ENCODE data around the gene INTS14.

DNA sequence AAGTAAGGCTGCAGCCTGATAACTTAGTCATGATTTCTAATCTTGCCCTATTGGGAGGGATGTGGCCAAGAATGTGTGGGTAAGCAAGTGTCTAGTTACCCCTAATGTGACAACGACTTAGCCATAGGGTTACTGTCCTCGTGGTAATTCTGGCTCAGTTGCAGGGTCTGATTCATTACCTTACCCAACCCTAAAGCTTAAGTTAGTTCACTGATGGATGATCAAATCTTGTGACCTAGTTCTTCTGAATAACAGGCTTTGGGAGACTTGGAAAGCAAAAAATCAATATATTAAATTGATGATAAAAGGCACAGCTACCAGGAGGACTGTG, 1.6 kb upstream of the INTS14 start:
- TF ChIP-seq, protein P1, sequence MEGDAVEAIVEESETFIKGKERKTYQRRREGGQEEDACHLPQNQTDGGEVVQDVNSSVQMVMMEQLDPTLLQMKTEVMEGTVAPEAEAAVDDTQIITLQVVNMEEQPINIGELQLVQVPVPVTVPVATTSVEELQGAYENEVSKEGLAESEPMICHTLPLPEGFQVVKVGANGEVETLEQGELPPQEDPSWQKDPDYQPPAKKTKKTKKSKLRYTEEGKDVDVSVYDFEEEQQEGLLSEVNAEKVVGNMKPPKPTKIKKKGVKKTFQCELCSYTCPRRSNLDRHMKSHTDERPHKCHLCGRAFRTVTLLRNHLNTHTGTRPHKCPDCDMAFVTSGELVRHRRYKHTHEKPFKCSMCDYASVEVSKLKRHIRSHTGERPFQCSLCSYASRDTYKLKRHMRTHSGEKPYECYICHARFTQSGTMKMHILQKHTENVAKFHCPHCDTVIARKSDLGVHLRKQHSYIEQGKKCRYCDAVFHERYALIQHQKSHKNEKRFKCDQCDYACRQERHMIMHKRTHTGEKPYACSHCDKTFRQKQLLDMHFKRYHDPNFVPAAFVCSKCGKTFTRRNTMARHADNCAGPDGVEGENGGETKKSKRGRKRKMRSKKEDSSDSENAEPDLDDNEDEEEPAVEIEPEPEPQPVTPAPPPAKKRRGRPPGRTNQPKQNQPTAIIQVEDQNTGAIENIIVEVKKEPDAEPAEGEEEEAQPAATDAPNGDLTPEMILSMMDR (IDR thresholded peaks at IDR 0.05) = no peak
- TF ChIP-seq POLR2A (IDR thresholded peaks at IDR 0.05) = no peak

Data from esophagus squamous epithelium (tissue), 4 donors.